GM18502 (cell line): ENCODE results near the gene RNF144B.
"Not testable (repeated sequence)": the region's sequence is repeated elsewhere in the genome, so short reads cannot be mapped to it uniquely, and the experiment has no call there.

ENCODE experiments used
- ATAC-seq: cut with Tn5 transposase; IDR thresholded peaks from one replicate; pipeline ENCODE4 v1.9.1; 2021; ENCODE audit warnings: mild to moderate bottlenecking; ENCODE audit not compliant: unreplicated experiment, poor library complexity

The RNF144B gene

GRCh38 chr6:18432619-18433018, 45.5 kb downstream of the RNF144B start:
- no peak for ATAC-seq

- ATAC-seq: no peak
Measured at GRCh38 chr6:18433059-18433458, 45.9 kb downstream of the RNF144B start.

DNA sequence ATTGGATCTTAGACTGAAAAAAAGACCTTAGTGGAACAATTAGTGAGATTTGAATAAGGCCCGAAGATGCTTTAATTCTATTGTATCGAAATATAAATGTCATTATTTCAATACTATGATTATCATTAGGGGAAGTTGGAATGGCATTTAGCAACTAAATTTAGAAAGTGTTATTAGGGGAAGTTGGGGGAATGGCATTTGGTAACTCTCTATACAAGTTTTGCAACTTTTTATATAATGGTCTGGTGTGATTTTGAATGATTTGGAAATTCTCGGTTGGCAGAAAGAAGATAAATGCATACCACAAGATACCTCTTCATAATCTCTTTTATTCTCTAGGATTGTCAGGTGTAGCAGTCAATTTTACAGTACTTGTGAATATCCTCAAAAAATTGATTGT, 49.2 kb downstream of the RNF144B start:
- ATAC-seq: no peak

DNA sequence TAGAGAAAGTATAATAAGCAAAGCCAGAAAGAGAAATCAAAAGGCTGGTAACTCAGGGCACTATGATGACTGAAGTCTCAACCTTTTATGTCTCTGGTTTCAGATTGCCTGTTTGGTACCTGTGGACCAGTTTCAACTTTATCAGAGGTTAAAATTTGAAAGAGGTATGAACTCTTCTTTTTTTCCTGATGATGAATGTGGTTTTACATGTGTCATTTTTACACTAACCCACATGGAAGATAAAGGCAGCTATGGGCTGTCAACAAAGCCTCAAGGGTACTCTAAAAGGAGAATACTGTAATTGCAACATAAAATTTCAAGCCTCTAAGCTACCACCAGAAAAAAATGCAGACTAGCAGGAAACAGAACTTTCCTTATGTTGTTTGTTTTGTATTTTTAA, 52.4 kb downstream of the RNF144B start:
- ATAC-seq: no peak

GRCh38 chr6:18441251-18441979, 54.3 kb downstream of the RNF144B start:
- no peak for ATAC-seq

DNA sequence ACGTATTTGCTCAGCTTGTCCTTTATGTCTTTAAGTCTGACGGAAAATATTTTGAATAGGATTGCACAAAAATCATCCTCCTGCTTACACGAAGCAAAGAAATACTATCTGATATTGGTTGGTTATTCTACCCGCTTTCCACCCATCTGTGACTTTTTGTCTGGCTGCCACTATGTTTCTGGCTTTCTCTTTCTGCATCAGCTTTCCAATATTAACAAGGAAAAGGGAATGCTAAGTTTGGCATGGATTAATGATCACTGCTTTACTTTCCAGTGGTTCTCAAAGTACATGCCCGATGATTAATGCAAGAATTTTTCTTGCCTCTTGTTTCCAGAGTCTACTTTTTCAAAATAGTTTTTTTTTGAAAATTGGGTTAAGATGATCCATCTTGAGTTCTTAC, 57.0 kb downstream of the RNF144B start:
- ATAC-seq: no peak

- no peak for ATAC-seq
Measured at GRCh38 chr6:18445228-18445627, 58.1 kb downstream of the RNF144B start.

GRCh38 chr6:18446771-18447170, 59.6 kb downstream of the RNF144B start:
- ATAC-seq: no peak

DNA sequence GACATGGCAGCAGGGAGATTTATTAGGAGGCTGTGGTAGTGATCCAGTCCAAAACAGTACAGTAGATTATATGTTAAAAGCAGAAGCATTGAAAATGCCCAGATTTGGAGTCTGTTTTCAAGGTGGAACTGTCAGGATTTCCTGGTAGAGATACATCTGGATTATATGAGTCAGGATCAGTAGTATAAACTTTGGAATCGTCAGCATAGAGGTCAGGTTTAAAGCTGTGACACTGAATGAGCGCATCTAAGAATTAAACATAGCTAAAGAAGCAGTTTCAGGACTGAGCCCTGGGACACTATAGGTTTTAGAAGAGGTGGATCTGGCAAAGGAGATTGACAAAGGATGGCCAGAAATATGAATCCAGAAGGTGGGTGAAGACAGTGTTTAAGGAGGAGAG, 60.4 kb downstream of the RNF144B start:
- ATAC-seq: no peak

GRCh38 chr6:18451756-18452155, 64.6 kb downstream of the RNF144B start:
- ATAC-seq: no peak

DNA sequence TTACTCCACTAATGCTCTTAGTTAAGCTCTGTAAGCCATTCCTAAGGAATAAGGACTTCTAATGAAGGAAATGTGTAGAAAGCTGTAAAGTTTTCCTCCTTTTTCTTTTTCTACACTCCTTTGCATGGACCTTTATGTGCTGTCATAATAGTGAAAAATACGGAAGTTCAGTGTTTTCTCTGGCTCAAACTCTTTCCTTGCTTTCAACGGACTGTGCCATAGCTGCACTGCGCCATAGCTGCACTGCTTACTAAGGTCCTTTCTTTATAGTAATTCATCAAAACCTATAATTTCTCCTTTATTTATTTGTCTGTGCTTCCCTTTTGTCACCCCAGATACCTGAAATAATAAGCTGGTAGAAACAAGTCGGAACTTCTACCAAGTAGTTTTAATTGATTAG, 67.3 kb downstream of the RNF144B start:
- no peak for ATAC-seq

- ATAC-seq: no peak
Measured at GRCh38 chr6:18457065-18457737, 70.1 kb downstream of the RNF144B start.

GRCh38 chr6:18458086-18458485, 70.9 kb downstream of the RNF144B start:
- ATAC-seq: not testable (repeated sequence)

DNA sequence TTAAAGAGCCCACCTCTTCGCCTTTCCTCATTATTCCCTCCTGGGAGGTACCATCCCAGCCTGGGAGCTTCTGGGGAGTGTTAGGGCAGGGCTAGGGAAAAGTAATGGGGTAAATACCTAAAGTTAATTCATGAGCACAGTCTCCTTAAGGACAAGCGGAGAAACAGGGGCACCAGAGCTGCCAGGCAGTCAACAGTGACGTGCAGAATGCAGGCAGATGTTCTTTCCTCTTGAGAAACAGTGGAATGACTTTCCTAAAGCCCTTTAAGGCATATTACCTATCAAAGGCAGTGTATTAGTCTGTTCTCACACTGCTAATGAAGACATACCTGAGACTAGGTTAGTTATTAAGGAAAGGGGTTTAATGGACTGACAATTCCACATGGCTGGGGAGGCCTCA, 76.3 kb downstream of the RNF144B start:
- ATAC-seq: no peak

- no peak for ATAC-seq
Measured at GRCh38 chr6:18464176-18464575, 77.0 kb downstream of the RNF144B start.

GRCh38 chr6:18465410-18466154, 78.4 kb downstream of the RNF144B start:
- no peak for ATAC-seq

- ATAC-seq: no peak
Measured at GRCh38 chr6:18467741-18468502, 80.8 kb downstream of the RNF144B start.

- no peak for ATAC-seq
Measured at GRCh38 chr6:18468503-18468843, 81.3 kb downstream of the RNF144B start.

DNA sequence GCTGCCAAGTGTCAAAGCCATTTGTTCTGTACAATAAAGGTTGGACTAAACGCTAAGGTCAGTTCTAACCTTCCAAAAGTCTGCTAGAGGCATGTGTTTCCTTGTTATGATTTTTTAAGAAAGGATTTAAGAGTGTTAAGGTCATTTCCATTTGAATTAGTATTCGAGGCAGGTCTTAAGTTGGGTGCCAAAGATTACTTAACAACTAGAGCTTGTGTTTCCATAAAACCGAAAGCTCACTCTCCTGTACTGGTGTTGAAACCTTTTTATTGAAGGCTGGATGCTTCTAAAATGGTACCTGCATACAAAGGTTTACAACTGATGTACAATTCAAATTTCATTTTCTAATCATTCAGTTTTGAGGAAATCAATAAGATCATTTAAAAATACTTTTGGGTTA, 82.4 kb downstream of the RNF144B start:
- no peak for ATAC-seq

- no peak for ATAC-seq
Measured at GRCh38 chr6:18471232-18471964, 84.2 kb downstream of the RNF144B start.
